Measurements from ENCODE around the gene MTHFD1L.

Gene MTHFD1L

DNA sequence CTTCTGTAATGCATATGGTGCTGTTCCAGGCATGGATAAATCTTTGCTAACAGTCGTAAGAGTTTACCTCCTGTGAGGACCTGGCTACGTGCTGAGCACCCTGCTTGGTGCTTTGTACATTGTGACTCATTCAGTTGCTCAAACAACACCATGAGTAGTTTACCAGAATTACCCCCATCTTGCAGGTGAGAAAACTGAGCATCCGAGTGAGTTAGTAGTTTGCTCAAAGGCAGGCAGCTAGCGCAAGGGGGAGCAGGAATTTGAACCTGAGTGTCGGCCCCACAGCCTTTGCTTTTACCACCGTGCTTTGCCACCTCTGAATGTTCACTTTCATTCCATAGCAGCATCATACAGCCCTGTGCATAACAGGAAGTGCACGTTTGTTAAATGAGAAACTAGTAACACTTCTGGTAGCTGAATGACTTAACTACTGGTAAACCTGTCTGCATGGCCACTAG is 121.9 kb downstream of the MTHFD1L start:
- DNase-seq (ENCODE audit: low spot score) (no peak), ATAC-seq (ENCODE audit: low read depth) (no peak)
- Histone ChIP-seq H3K9me3 (ENCODE audit: severe bottlenecking) (no peaks in the 10 kb centered on the region), H3K27me3 (ENCODE audit: insufficient read depth, poor library complexity, severe bottlenecking) (no peaks in the 10 kb centered on the region), H3K27ac (ENCODE audit: poor library complexity, severe bottlenecking) (no peak overlapping the region), H3K4me1 (ENCODE audit: insufficient read depth, poor library complexity, severe bottlenecking) (no peaks in the 10 kb centered on the region), H3K36me3 (ENCODE audit: low read depth) (peaks cover 38% of the 10 kb centered on the region), H3K4me3 (ENCODE audit: severe bottlenecking) (no peak overlapping the region)
- TF ChIP-seq, protein P1, sequence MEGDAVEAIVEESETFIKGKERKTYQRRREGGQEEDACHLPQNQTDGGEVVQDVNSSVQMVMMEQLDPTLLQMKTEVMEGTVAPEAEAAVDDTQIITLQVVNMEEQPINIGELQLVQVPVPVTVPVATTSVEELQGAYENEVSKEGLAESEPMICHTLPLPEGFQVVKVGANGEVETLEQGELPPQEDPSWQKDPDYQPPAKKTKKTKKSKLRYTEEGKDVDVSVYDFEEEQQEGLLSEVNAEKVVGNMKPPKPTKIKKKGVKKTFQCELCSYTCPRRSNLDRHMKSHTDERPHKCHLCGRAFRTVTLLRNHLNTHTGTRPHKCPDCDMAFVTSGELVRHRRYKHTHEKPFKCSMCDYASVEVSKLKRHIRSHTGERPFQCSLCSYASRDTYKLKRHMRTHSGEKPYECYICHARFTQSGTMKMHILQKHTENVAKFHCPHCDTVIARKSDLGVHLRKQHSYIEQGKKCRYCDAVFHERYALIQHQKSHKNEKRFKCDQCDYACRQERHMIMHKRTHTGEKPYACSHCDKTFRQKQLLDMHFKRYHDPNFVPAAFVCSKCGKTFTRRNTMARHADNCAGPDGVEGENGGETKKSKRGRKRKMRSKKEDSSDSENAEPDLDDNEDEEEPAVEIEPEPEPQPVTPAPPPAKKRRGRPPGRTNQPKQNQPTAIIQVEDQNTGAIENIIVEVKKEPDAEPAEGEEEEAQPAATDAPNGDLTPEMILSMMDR (IDR thresholded peaks at IDR 0.05; ENCODE audit: poor library complexity, severe bottlenecking): no peak

DNA sequence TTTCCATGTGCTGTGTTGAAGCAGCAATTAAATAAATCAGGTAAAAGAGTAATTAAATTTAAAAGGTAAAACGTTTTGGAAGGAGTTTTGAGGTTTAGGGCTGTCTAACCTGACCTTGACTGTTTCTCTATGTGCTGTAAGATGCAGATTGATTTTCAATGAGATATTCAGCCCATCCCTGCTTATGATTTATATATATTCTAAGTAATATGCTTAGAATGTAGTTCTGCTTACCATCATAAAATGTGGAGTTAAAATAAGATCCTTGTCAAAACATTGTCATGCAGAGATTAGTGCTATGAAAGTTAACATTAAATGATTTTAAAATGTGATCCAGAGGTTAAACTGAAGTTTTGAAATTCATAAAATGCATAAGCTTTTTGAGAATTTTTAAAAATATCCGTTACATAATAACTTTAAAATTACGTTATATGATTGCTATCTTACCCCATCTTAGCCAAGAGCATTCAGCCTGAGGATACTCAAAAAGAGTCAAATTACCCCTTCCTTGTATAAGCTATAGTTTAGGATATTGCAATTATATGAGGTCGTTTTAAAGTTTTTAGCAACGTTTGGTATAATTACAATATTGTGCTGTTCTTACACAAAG is 122.5 kb downstream of the MTHFD1L start:
- peaks cover 32% of the 10 kb centered on the region for H3K36me3 ChIP-seq (ENCODE audit: low read depth)
- no peak for DNase-seq (ENCODE audit: low spot score)
- no peak for ATAC-seq (ENCODE audit: low read depth)

DNA sequence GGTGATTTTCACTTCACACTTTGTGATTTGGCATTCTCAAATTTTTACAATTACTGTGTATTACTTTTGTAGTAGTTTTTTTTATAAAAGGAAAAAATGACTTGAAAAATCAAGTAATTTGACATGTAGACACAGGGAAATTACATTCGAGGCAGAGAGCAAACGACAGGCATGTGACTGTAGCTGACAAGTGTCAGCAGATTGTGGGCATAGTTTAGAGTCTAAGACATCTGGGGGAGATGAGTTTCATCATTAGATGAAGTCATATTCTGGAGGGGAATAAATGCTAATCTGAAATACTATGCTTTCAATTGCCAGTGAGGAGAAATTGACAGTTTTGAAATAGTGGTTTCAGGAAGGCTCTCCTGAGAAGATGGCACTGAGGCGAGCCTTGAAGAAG is 126.0 kb downstream of the MTHFD1L start:
- Histone ChIP-seq H3K36me3 (ENCODE audit: low read depth) (peaks cover 38% of the 10 kb centered on the region), H3K4me1 (ENCODE audit: insufficient read depth, poor library complexity, severe bottlenecking) (no peaks in the 10 kb centered on the region)

More for the DNA sequence above, 122.5 kb downstream of the MTHFD1L start:
- Histone ChIP-seq H3K9me3 (ENCODE audit: severe bottlenecking) (no peaks in the 10 kb centered on the region), H3K27me3 (ENCODE audit: insufficient read depth, poor library complexity, severe bottlenecking) (no peaks in the 10 kb centered on the region), H3K27ac (ENCODE audit: poor library complexity, severe bottlenecking) (no peak overlapping the region), H3K4me1 (ENCODE audit: insufficient read depth, poor library complexity, severe bottlenecking) (no peaks in the 10 kb centered on the region), H3K4me3 (ENCODE audit: severe bottlenecking) (no peak overlapping the region)
- TF ChIP-seq, protein P1 (IDR thresholded peaks at IDR 0.05; ENCODE audit: poor library complexity, severe bottlenecking): no peak

DNA sequence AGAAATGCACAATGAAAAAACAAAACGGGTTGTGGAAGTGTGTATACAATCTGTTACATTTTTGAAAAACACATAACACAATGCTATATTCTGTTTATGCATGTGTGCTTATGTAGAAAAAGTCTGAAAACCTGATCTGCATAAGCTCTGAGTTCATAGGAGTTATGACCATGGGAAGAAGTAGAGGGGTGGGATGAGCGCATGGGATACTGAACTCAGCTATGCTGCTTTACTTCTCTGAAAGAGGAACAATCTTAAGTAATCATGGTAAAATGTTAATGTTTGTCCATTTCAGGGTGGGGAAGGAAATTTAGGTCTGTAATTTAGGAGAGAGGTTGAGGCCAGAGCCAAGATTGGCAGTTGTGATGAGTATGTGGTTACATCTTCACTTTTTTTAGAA is 126.8 kb downstream of the MTHFD1L start:
- no peak overlapping the region for H3K27ac ChIP-seq (ENCODE audit: poor library complexity, severe bottlenecking)

More for the DNA sequence above, 126.0 kb downstream of the MTHFD1L start:
- no peaks in the 10 kb centered on the region for H3K27me3 ChIP-seq (ENCODE audit: insufficient read depth, poor library complexity, severe bottlenecking)
- H3K27ac ChIP-seq (ENCODE audit: poor library complexity, severe bottlenecking): no peak overlapping the region
- no peak overlapping the region for H3K4me3 ChIP-seq (ENCODE audit: severe bottlenecking)
- no peaks in the 10 kb centered on the region for H3K9me3 ChIP-seq (ENCODE audit: severe bottlenecking)
- no peak for DNase-seq (ENCODE audit: low spot score)
- no peak for ATAC-seq (ENCODE audit: low read depth)
- TF ChIP-seq, protein P1 (IDR thresholded peaks at IDR 0.05; ENCODE audit: poor library complexity, severe bottlenecking): no peak

DNA sequence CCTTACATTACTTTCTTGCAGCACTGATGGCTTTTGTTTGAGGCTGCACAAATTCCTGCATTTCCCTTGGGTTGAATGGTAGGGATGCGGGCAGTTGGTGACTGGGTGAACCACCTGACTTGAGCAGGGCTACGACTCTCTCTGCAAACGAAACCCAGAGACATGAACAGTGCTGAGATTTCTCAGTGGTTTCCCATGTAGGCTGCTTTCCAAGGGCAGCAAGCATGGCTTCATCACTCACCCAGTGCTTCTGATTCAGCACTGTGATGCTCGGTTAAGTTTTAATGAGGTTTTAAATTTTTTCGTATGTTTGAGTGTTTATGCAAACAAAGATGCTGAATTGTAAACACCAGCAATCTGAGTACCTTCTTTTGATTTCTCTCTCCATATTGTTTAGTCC is 127.2 kb downstream of the MTHFD1L start:
- no peaks in the 10 kb centered on the region for H3K27me3 ChIP-seq (ENCODE audit: insufficient read depth, poor library complexity, severe bottlenecking)
- H3K9me3 ChIP-seq (ENCODE audit: severe bottlenecking): no peaks in the 10 kb centered on the region
- ATAC-seq (ENCODE audit: low read depth): no peak
- no peak overlapping the region for H3K4me3 ChIP-seq (ENCODE audit: severe bottlenecking)
- no peaks in the 10 kb centered on the region for H3K4me1 ChIP-seq (ENCODE audit: insufficient read depth, poor library complexity, severe bottlenecking)
- TF ChIP-seq, protein P1 (IDR thresholded peaks at IDR 0.05; ENCODE audit: poor library complexity, severe bottlenecking): no peak
- DNase-seq (ENCODE audit: low spot score): no peak
- no peak overlapping the region for H3K27ac ChIP-seq (ENCODE audit: poor library complexity, severe bottlenecking)
- H3K36me3 ChIP-seq (ENCODE audit: low read depth): peaks cover 36% of the 10 kb centered on the region

More for the DNA sequence above, 126.8 kb downstream of the MTHFD1L start:
- TF ChIP-seq, protein P1 (IDR thresholded peaks at IDR 0.05; ENCODE audit: poor library complexity, severe bottlenecking): no peak
- DNase-seq (ENCODE audit: low spot score) (no peak), ATAC-seq (ENCODE audit: low read depth) (no peak)
- no peaks in the 10 kb centered on the region for H3K9me3 ChIP-seq (ENCODE audit: severe bottlenecking)
- peaks cover 38% of the 10 kb centered on the region for H3K36me3 ChIP-seq (ENCODE audit: low read depth)
- H3K27me3 ChIP-seq (ENCODE audit: insufficient read depth, poor library complexity, severe bottlenecking): no peaks in the 10 kb centered on the region
- H3K4me1 ChIP-seq (ENCODE audit: insufficient read depth, poor library complexity, severe bottlenecking): no peaks in the 10 kb centered on the region
- H3K4me3 ChIP-seq (ENCODE audit: severe bottlenecking): no peak overlapping the region
